Activated CD4-positive, CD25-positive, alpha-beta regulatory T cell (primary cell): ENCODE data around the gene KCNMB4.

Source experiments
- DNase-seq, 4 experiments: peaks; one replicate each; lab custom pipeline; 2025; lab: John Stamatoyannopoulos, UW

The KCNMB4 gene

DNA sequence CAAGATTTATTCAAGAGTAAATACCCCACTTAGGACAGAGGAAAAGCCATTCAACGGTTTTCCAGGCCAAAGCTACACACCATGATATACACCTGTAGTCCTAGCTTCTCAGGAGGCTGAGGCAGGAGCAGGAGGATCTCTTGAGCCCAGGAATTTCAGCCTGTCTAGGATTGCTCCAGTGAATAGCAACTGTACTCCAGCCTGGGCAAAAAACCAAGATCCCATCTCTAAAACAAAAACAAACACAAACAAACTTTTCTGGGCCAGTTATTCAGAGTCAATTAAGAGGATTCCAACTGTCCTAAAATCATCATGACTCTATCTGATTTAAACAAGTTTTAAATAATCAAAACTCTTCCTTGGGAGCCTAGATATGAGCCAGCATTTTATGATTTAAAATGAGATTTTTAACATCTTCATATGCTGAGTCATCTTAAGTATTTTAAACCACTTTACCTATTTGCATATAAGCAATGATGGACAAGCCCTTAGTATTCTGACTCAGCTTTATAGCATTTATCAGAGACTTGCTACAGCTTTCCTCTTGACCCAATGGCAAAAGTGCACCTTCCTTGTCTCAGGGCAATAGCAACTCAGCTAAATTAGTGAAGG is 77.1 kb downstream of the KCNMB4 start:
- DNase-seq, result no peak

DNA sequence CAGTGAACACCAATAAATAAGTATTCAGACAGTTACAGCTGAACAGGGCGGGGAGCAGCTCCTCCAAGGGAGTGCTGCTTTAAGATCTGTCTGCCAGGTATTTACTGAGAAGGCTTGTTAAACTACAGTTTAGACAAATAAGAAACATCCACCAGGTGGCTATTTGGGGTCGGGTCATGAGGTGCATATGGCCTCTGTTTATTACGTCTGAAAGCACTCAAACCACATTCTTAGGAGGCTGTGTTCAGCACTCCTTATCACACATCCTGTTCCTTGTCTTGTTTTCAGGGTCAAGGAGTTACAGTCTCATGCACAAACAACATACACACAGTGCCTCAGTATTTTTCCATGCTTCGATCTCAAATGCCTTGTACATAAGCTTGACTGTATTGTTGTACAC is 78.8 kb downstream of the KCNMB4 start:
- no peak for DNase-seq

- no peak for DNase-seq
Observed at GRCh38 chr12:70448371-70448770, 82.3 kb downstream of the KCNMB4 start.

DNA sequence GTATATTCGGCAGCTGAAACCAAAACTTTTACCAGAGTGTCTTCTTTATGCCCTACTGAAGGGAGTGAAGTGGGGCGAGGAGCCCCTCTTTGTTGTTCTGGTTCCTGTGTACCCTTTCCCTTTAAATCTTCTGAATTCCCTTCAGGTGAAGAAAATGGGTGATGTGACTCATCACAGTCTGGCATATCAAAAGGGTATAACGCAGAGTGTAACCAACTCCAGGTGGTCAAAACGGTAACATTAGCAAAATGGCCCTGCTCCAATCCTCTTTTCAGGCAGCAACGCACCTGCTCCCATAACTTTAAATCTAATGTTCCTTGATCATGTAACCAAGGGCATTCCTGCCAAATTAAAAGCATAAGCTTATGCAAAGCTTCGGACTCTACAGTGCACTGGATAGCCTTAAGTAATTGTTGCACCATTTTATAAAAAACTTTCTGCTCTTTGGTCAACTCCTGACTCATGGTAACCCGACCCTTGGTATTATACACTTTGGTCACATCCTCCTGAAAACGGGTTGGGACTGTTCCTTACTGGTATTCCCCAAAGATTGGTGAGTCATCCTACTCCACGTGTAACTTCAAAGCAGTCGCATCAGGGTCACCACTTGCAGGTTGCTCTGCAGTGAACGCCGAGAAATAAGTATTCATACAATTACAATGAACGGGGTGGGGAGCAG is 83.1 kb downstream of the KCNMB4 start:
- no peak for DNase-seq

DNA sequence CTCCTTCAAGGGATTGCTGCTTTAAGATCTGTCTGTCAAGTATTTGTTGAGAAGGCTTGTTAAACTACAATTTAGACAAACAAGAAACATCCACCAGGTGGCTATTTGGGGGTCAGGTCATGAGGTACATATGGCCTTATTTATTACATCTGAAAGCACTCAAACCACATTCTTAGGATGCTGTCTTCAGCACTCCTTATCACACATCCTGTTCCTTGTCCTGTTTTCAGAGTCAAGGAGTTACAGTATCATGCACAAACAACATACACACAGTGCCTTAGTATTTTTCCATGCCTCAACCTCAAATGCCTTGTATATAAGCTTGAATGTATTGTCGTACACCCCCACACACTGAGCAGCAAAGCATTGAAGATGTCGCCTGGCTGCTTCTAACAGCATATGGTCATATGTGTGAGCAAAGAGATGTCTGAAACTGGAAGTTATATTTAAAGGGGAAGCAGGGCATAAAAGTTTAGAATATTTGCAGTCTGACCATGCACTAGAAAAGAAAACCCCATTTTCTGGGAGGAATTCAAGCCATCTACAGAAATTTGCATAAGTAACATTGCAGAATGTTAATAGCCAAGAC is 83.8 kb downstream of the KCNMB4 start:
- DNase-seq, result no peak

DNA sequence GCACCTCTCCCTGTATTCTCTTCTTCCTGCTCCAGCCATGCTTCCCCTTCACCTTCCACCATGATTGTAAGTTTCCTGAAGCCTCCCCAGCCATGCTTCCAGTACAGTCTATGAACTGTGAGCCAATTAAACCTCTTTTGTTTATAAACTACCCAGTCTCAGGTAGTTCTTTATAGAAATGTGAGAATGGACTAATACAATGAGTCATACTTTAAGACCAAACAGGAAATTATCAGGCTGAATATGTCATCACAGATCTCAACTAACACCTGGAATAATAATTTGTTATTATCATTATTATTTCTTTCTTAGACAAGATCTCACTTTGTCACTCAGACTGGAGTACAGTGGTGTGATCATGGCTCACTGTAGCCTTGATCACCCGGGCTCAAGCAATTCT is 85.4 kb downstream of the KCNMB4 start:
- no peak for DNase-seq

GRCh38 chr12:70456953-70457352 is 90.9 kb downstream of the KCNMB4 start:
- no peak for DNase-seq

DNA sequence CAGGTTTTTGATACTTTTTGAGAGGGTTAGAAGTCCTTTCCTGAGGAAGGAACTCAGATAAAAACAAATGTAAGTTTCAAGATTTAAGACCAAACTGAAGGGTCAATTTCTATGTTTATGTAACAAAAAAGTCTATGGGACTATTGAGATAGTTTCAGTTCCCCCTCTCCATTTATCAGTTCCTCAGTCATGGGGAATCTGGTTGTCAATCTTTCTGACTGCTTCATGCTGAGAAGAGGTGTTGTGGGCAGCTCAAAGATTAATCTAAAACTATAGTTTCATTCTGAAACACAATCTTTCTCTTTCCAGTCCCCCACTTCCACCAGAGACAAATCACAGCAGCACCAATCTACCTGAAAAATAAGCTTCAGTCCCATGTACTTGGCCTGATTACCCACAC is 93.7 kb downstream of the KCNMB4 start:
- DNase-seq, result no peak

- DNase-seq, result no peak
Observed at GRCh38 chr12:70463997-70464396, 97.9 kb downstream of the KCNMB4 start.

DNA sequence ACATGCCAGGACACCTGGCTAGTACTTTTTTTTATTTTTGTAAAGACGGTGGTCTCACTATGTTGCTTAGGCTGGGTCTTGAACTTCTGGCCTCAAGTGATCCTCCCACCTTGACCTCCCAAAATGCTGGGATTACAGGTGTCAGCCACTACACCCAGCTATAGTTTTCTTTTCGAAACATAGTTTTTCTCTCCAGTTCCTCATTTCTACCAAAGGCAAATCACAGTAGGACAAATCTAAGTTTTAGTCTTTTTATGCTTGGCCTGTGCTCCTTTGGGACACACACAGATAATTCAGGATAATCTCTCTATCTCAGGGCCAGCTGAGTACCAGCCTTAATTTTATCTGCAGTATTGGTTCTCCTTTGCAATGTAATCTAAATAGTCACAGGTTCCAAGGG is 100.7 kb downstream of the KCNMB4 start:
- no peak for DNase-seq

- DNase-seq, result no peak
Observed at GRCh38 chr12:70467476-70467875, 101.4 kb downstream of the KCNMB4 start.

- DNase-seq, result no peak
Observed at GRCh38 chr12:70467918-70468733, 102.0 kb downstream of the KCNMB4 start.

DNA sequence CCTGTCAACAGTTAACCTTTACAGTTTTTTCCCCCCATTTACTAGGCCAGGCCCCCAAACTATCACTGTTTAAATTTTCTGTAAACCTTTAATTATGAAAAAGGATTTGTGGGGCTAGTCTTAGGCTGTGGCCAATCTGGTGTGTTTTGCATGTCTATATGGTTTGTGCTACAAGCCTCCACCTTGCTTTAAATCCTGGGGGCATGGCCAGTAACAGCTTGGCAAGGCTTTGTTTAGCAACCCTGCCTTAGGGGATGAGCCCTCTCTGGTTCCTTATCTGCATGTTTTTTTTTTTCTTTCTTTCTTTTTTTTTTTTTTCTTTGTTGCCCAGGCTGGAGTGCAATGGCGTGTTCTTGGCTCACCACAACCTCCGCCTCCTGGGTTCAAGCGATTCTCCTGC is 102.7 kb downstream of the KCNMB4 start:
- no peak for DNase-seq

DNA sequence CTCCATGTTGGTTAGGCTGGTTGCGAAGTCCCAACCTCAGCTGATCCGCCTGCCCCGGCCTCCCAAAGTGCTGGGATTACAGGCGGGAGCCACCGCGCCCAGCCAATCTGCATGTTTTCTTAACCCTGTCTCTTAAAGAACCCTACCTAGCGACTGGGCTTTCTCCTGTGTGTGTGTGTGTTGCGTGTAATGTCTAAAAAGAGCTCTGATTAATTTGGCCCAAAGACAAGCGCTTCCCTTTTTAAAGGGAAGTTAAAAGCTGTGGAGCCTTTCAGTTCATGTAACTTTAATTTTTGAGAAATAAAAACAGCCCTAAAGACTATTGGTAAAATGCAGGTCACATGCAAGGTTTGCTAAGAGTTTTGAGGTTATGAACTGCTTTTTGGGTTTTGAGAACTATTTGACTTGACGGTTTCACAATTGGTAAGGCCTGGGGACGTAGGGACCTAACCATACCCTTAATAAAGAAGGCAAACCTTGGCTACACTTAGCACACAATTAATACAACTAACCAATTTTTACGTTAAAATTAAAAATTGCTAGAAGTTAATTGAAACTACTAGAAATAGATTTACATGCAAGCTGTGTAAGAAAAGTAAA is 103.2 kb downstream of the KCNMB4 start:
- DNase-seq, result no peak

DNA sequence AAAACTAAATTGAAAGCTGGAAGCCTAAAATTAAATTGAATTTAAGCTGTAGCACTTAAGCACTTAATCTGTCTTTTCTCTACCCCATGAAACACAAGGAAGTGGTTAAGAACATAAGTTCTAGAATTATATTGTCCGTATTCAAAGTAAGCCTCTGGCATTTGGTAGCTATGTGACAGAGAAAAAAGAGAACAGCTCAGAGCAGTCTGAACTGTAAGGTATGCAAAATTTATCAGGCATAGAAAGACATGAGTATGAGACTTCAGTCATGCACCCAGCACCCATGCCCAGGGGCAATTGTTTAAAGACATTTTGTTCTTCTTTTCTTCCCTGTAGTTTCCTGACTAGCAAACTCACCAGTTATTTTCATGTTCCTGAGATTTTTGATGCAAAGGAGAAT is 116.7 kb downstream of the KCNMB4 start:
- DNase-seq, result no peak
